Neural progenitor cell (in vitro differentiated cells): ENCODE measurements around the gene TM9SF4.

Source experiments
- CTCF ChIP-seq: fragments of 200-600 bp; sonication (generic); IDR thresholded peaks from 2 replicates; pipeline ENCODE4 v1.5.1; 2017; ENCODE audit warnings: antibody characterized with exemption, mild to moderate bottlenecking
- EZH2 ChIP-seq: fragments of 200-600 bp; sonication (generic); IDR thresholded peaks from 2 replicates; pipeline ENCODE4 v1.6.1; 2017; ENCODE audit warnings: antibody characterized with exemption, mild to moderate bottlenecking, moderate library complexity

GRCh38 chr20:32189691-32190615, 80.4 kb downstream of the TM9SF4 start:
- no peak for TF ChIP-seq CTCF
- TF ChIP-seq EZH2, result no peak
